Vagina (tissue), 2 donors: ENCODE data around the gene AGMAT.

Source experiments
- CTCF ChIP-seq, 3 experiments: fragments of 450-650 bp in 2 of 3; fragments of 200-600 bp in 1 of 3; sonication (generic) in 1 of 3; IDR thresholded peaks; one replicate each; pipeline ENCODE4 v1.5.1; 2017 to 2019; ENCODE audit warnings: antibody characterized with exemption in 3 of 3, mild to moderate bottlenecking in 2 of 3, moderate library complexity in 2 of 3
- POLR2A ChIP-seq, 2 donors: fragments of 450-650 bp; IDR thresholded peaks; one replicate each; pipeline ENCODE4 v1.6.1; 2017; ENCODE audit warnings: antibody characterized with exemption in 2 of 2, mild to moderate bottlenecking in 2 of 2, moderate library complexity in 2 of 2
- POLR2AphosphoS5 ChIP-seq, 2 donors: sonication (generic); formaldehyde crosslinking; IDR thresholded peaks; one replicate each; pipeline ENCODE4 v1.9.0; 2017; ENCODE audit warnings: antibody characterized with exemption in 2 of 2, mild to moderate bottlenecking in 2 of 2, low read depth in 1 of 2; ENCODE audit not compliant: insufficient read depth in 1 of 2

DNA sequence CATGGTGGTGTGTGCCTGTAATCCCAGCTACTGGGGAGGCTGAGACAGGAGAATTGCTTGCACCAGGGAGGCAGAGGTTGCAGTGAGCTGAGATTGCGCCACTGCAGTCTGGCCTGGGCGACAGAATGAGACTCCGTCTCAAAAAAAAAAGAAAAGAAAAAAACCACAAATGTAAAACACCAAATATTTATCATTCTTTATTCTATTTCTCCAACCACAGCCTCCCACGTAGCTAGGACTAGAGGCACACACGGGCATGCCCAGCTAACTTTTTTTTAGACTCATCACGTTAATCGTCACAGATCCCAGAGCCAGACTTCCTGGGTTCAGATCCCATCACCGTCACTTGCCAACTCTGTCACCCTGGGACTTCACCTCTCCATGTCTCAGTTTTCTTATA, 44.7 kb downstream of the AGMAT start:
- TF ChIP-seq POLR2A (IDR thresholded peaks at IDR 0.05) = no peak
- no peak for TF ChIP-seq CTCF (IDR thresholded peaks at IDR 0.05)
- no peak for TF ChIP-seq POLR2AphosphoS5 (IDR thresholded peaks at IDR 0.05; ENCODE audit: insufficient read depth in 1 of 2, low read depth in 1 of 2)
